Activated naive CD4-positive, alpha-beta T cell treated with anti-CD3 and anti-CD28 coated beads, Interleukin-2, amount 50 U/mL, for 24 hours (primary cell): ENCODE measurements around the gene MYO7B.

ENCODE experiments used
- H3K27ac Mint-ChIP-seq: one replicate; pipeline ENCODE4 v1.8.0; 2021; ENCODE audit warnings: mild to moderate bottlenecking, mixed read lengths
- H3K27me3 Mint-ChIP-seq: one replicate; pipeline ENCODE4 v1.8.0; 2021; ENCODE audit warnings: mixed read lengths
- H3K36me3 Mint-ChIP-seq: one replicate; pipeline ENCODE4 v1.8.0; 2021; ENCODE audit warnings: mixed read lengths
- H3K4me1 Mint-ChIP-seq: one replicate; pipeline ENCODE4 v1.8.0; 2021; ENCODE audit warnings: mixed read lengths
- H3K4me3 Mint-ChIP-seq: one replicate; pipeline ENCODE4 v1.8.0; 2021; ENCODE audit warnings: mild to moderate bottlenecking, mixed read lengths
- H3K9me3 Mint-ChIP-seq: one replicate; pipeline ENCODE4 v1.8.0; 2021; ENCODE audit warnings: mixed read lengths

MYO7B gene

DNA sequence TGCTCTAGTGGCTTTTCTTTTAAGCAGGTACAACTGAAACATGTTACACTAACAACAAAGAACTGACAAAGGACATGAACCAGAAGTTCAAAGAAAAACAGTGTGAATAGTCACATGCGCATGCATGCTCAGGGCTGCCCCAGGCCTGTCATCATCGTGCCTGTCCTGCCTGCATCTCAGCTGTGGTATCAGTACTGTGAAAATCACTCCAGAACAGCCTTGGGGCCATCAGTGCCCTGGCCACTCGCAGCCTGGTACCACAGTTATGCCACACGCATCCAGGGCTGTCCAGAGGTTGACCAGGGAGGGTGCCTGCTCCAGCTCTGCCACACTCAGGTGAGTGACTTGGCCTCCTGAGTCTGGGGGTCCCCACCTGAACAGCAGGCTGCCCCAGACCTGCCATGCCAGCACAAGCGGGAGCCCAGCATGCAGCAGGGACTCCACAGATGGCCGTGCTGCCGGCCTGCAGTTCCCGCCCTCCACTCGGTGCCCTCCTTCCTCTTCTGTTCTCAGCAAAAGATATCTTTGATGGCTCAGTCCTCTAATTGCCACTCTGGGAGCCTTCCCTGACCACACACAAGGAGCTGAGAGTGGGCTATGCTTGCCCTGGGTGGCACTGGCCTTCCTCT is 127.6 kb downstream of the MYO7B start:
- Mint-ChIP-seq H3K27me3 (peaks cover 31% of the 10 kb centered on the region), H3K36me3 (peaks cover 2% of the 10 kb centered on the region), H3K9me3 (no peaks in the 10 kb centered on the region), H3K4me1 (no peaks in the 10 kb centered on the region), H3K27ac (no peak overlapping the region), H3K4me3 (no peak overlapping the region)

DNA sequence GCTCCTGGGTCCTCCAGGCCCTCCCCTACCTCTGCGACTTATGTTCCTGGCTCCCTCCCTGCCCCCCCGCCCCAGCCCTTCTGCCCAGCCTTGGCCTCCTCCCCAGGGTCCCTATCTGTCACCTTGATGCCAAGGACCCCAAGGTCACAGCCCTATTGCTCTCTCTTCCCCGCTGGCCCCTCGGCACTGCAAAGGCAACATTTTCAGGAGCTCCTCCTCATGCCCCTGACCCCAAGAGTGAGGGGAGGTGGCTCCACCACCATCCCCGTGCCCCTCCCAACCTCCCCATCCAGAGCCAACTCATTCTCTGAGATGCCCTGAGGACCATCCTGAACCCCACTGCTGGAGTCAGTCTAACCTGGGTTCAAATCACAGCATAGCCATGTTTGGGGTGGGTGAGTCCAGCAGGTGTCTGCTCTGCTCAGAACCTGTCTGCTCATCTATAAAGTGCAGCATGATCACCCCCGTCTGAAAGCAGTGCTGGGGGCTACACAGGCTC is 128.1 kb downstream of the MYO7B start:
- Mint-ChIP-seq H3K27me3 (peaks cover 31% of the 10 kb centered on the region), H3K4me1 (no peaks in the 10 kb centered on the region), H3K4me3 (no peak overlapping the region), H3K27ac (no peak overlapping the region), H3K9me3 (no peaks in the 10 kb centered on the region), H3K36me3 (peaks cover 2% of the 10 kb centered on the region)

DNA sequence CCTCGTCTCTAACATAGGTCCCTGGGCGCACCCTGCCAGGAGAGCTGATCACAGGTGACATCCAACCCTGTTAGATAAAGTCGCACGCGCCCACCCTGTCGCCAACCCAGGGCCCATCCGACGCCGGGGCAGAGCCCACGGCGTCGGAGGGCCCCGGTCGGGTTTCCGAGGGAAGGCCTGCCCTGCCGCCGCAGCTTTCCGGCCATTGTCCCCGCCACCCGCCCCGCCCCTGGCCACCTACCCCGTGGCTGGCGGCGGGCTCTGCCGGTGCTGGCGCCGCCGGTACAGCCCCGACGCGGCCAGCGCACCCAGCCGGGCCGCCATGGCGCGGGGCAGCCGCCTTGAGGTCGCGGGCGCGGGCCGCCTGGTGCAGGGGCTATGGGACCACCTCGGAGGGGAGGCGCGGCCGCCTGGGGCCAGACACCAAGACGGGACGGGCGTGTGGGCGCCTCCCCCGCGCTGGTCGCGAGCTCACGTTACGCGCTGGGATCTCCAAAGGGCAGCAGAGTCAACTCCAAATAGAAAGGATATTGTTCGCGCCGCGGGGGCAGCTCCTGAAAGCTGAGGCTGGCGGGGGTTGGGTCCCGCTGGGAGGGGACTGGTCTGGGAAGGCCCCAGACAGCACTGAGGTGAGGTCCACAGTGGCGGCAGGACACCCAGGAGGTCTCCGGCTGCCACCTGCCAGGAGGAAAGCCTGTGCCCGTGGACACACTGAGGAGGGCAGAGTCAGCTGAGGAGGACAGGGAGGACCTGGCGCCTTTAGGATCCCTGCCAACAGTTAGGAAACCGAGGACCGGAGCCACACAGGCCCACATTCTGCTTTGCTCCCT is 128.8 kb downstream of the MYO7B start:
- H3K4me3 Mint-ChIP-seq: no peak overlapping the region

DNA sequence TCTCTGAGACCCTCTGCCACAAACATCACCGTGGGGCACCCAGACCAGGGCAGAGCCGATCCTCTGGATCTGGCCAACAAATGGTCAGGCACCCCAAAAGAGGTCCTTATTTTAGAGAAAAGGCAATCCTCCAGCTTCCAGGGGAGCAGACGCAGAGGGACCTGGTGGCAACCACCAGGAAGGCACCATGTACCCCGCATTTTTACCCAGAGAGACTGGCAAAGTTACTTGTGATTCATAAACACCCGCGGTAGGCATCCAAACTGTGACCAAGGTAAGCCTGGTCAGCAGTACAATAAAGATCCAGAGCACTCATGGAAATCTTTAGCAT is 129.4 kb downstream of the MYO7B start:
- Mint-ChIP-seq H3K9me3 (no peaks in the 10 kb centered on the region), H3K4me1 (no peaks in the 10 kb centered on the region), H3K36me3 (peaks cover 1% of the 10 kb centered on the region), H3K27me3 (peaks cover 36% of the 10 kb centered on the region), H3K27ac (no peak overlapping the region), H3K4me3 (no peak overlapping the region)

More for the DNA sequence above, 128.8 kb downstream of the MYO7B start:
- Mint-ChIP-seq H3K9me3 (no peaks in the 10 kb centered on the region), H3K27ac (no peak overlapping the region), H3K27me3 (peaks cover 34% of the 10 kb centered on the region), H3K4me1 (no peaks in the 10 kb centered on the region), H3K36me3 (peaks cover 2% of the 10 kb centered on the region)

DNA sequence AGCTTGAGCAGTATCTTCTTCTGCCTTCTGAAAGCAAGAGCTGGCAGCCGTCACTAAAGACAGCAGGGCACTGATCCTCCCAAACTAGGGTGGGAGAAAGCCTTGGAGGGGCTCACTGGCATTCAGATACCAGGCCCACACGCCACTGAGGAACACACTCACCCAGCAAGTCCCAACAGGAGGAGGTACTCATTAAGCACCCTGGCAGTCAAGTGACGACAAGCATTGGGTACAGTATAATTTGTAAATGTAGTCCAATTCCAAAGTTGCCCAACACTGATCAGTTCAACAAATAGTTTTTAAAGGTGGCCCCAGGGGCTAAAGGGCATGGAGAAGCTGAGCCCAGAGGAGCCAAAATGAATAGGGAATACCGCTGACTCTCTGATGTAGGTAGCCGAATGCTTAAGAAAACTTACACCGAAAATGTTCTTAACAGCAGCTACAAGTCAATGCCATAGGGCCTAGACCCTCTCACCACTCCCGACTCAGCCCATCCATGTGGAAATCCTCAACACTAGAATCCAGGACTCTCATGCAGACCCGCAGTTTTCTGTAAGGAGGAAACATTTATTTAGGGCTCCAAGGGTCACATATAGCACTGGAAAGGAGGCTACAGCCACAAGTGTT is 129.9 kb downstream of the MYO7B start:
- no peak overlapping the region for H3K27ac Mint-ChIP-seq
- no peaks in the 10 kb centered on the region for H3K9me3 Mint-ChIP-seq
- no peak overlapping the region for H3K4me3 Mint-ChIP-seq
- no peaks in the 10 kb centered on the region for H3K4me1 Mint-ChIP-seq
- H3K36me3 Mint-ChIP-seq: no peaks in the 10 kb centered on the region
- peaks cover 35% of the 10 kb centered on the region for H3K27me3 Mint-ChIP-seq

DNA sequence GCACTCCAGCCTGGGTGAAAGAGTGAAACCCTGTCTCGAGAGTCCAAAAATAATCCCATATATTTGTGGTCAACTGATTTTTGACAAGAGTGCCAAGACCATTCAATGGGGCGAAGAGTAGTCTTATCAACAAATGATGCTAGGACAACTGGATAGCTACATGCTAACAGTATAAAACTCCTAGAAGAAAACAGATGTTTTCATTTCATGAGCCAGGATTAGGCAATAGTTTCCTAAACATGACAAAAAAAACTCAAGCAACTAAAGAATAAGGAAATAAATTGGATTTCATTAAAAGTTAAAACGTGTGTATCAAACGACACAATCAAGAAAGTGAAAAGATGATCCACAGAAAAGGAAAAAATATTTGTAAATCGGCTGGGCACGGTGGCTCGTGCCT is 133.6 kb downstream of the MYO7B start:
- Mint-ChIP-seq H3K4me1 (no peaks in the 10 kb centered on the region), H3K4me3 (no peak overlapping the region), H3K27me3 (peaks cover 32% of the 10 kb centered on the region), H3K9me3 (no peaks in the 10 kb centered on the region), H3K36me3 (no peaks in the 10 kb centered on the region), H3K27ac (no peak overlapping the region)

DNA sequence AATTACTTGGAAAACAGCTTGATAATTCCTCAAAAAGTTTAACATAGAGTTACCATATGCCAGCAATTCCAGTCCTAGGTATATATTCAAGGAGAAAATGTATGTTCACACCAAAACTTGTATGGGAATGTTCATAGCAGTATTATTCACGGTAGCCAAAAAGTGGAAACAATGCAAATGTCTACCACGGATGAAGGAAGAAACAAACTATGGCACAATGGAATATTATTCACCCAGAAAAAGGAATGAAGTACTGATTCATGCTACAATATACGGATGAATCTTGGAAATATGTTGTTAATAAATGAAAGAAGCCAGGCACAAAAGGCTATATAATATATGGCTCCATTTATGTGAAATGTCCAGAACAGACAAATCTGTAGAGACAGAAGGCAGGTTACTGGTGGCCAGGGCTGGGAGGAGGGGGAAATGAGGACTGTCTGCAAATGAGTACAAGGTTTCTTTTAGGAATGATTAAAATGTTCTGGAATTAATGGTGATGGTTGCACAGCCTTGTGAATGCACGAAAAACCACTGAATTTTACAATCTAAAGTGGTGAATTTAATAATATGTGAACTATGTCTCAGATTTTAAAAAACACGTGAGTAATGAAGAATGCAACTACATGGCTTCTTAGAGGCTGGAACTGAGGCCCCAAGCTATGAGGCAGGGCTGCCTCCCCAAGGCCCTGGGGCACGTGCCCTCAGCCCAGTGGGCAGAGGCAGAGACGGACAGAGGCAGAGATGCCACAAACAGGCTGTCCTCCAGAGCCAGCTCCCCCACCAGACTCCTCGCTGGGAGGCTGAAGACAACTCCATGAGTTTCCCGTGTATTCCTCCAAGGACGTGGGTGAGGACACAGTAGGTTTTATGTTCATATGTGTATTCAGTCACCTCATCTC is 134.8 kb downstream of the MYO7B start:
- H3K4me3 Mint-ChIP-seq: no peak overlapping the region
- H3K27me3 Mint-ChIP-seq: peaks cover 32% of the 10 kb centered on the region
- no peaks in the 10 kb centered on the region for H3K9me3 Mint-ChIP-seq
- no peaks in the 10 kb centered on the region for H3K36me3 Mint-ChIP-seq
- H3K27ac Mint-ChIP-seq: no peak overlapping the region
- H3K4me1 Mint-ChIP-seq: peaks cover 5% of the 10 kb centered on the region

DNA sequence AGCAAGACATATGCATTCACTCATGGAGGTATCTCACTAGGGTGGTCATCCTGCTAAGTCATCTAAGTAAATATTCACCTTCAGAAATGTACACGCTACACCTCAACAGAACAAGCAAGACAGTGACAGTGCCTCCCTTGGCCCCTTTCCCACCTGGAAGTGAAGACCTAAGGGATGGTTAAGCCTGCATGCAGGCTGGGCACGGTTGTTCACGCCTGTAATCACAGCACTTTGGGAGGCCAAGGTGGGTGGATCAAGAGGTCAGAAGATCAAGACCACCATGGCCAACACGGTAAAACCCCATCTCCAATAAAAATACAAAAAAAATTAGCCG is 135.4 kb downstream of the MYO7B start:
- H3K9me3 Mint-ChIP-seq: no peaks in the 10 kb centered on the region
- peaks cover 9% of the 10 kb centered on the region for H3K4me1 Mint-ChIP-seq
- H3K27ac Mint-ChIP-seq: no peak overlapping the region
- H3K4me3 Mint-ChIP-seq: no peak overlapping the region
- no peaks in the 10 kb centered on the region for H3K36me3 Mint-ChIP-seq
- H3K27me3 Mint-ChIP-seq: peaks cover 31% of the 10 kb centered on the region

DNA sequence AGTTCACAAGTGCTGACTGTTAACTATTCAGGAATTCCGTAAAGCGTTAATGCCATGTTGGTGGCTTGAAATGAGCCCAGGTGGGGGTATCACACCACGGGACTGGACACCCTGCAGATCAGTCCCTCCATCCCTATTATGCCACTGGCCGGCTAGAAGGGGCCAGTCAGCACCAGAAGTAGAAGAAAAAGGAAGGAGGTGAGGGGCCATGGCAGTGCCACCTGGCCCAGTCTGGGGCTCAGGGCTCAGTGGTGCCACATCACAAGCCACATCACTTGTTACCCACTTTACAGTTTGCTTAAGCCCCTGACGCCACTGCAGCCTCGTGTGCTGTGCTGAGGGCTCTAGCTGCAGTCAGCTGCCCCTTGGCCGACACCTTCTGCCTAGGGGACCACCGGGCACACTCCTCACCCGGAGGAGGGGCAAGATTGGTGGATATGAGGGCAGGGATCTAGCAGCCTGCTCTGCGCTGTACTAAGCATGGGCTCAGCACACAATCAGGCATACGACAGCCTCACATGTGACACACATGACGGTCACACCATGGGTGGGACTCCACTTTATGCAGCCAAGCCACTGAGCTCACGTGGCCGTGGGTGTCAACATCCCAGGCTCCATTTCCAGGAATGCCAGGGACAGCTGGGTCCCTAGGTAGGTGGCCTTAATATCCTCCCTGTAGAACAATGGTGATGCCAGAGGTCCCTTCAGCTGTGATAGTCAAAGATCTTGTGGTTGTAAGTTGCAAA is 136.2 kb downstream of the MYO7B start:
- Mint-ChIP-seq H3K36me3 (no peaks in the 10 kb centered on the region), H3K27ac (no peak overlapping the region), H3K27me3 (peaks cover 29% of the 10 kb centered on the region), H3K4me1 (peaks cover 9% of the 10 kb centered on the region), H3K4me3 (no peak overlapping the region), H3K9me3 (no peaks in the 10 kb centered on the region)

DNA sequence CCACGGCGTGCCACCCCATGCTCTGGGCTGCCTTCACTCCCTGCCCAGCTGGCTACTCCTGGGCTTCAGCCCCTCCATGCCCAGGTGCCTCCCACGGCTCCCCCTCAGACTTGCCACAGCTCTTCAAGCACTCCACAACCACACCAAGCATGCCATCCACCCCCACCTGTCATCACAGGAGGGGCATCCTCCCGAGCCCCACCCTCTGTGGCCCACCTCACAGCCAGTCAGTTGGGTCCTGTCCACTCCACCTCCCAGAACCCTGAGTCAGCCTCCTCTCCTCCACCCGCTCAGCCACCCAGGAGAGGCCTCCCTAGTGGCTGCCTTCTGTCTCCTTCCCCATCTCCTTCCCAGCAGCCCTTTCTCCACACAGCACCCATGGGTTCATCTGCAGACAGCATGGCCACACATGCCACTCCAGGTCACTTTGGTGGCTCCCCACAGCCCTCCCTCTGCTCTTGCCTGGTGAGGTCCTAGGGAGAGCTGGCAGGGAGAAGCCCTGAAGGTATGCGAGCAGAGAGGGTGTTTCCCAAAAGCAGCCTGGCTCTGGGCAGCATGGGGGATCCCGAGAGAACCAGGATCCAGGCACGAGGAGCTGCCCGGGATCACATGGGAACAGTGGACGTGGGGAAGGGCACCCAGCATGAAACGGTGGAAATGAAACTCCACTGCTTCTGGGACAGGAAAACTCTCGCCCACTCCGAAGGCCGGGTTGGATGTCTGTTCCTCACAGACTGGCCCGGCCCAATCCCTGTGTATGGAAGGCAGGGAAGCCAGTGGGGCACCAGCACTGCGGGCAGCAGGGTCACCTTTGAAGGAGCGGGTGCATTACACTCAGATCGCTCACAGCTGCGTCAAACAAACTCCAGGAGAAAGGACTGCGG is 137.1 kb downstream of the MYO7B start:
- peak overlapping the region; percentile 68 for H3K27ac Mint-ChIP-seq
- peak overlapping the region; percentile 33 for H3K4me3 Mint-ChIP-seq
- peaks cover 24% of the 10 kb centered on the region for H3K27me3 Mint-ChIP-seq
- no peaks in the 10 kb centered on the region for H3K9me3 Mint-ChIP-seq
- H3K4me1 Mint-ChIP-seq: peaks cover 9% of the 10 kb centered on the region
- H3K36me3 Mint-ChIP-seq: no peaks in the 10 kb centered on the region

DNA sequence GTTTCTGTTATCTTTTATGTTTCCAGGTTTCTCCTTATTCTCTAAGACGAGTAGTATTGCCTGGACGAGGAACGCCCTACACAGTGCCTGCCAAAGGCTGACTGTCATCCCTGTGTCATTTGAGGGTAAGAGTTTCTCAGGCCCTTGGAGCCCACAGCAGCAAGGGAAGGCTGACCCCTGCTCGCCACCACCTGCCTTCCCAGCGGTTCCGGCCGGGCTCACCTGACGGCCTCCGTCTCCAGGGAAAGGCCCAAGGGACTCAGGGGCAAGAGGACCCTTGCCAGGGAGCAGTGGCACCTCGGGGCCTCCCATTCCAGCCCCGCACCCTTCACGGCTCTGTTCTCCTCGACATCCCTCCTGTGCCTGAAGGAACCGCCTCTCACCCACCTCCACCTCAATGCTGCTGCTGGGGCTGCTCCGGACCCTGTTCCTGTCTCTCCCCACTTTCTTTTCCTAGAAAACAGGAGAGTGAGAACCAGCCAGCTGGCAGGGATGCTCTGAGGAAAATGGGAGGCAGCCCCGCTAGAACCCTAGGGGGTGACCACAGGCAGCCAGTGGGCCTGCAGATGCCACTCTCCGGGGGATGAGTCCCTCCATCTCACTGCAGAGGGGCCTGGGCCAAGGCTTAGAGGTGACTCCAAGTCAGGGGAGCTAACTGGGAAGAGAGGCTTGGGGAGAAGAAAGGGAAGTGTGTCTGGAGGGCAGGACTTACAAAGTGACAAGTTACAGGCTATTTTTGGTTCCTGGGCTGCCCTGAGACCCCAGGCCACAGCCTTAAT is 138.0 kb downstream of the MYO7B start:
- Mint-ChIP-seq H3K4me1 (peaks cover 9% of the 10 kb centered on the region), H3K27ac (no peak overlapping the region), H3K36me3 (no peaks in the 10 kb centered on the region), H3K9me3 (no peaks in the 10 kb centered on the region), H3K4me3 (peak overlapping the region; percentile 23), H3K27me3 (peaks cover 26% of the 10 kb centered on the region)

DNA sequence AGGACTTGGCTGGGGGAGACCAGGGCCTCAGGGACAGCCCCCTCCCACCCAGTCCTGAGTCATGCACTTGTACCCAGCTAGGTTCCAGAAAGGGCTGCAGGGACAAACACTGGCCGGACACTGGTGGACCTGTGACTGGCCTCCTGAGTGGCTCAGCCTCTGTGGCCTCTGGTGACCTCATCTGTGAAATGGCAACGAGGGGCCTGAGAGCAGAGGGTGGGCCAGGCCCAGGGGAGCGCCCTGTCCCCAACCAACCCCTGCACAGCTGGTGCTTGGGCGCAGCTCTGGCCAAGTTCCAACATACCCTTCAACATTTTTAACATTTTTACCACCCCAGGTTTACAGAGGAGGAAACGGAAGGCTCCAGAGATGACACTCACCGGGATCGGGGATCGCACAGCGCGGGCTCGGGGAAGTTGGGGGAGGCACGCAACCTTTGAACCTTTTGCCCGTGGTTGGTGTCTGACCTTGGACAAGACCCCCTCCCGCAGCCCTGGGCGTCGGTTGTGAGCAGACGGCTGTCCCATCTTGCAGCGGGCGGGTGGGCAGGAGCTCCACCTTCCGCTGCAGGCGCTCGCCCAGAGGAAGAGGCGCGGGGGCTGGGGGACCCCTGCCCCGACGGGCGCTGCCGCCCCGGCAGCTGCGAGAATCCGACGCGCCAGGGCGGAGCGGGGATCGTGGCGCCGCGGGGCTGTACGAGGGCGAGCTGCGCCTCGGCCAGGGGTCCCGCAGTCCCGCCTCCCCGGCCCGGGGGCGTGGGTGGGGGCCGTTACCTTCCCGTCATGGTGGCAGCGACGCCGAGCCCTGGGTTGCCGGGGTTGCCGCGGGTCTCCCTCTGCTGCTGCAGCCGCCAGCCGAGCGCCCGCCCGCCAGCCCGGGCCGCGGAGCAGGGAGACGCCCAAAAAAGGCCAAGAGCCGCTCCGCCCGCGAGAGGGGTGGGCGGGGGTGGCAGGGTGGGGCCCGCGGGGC is 139.0 kb downstream of the MYO7B start:
- no peaks in the 10 kb centered on the region for H3K36me3 Mint-ChIP-seq
- H3K4me1 Mint-ChIP-seq: peaks cover 9% of the 10 kb centered on the region
- peaks cover 22% of the 10 kb centered on the region for H3K27me3 Mint-ChIP-seq
- H3K9me3 Mint-ChIP-seq: no peaks in the 10 kb centered on the region
- no peak overlapping the region for H3K27ac Mint-ChIP-seq
- H3K4me3 Mint-ChIP-seq: peak overlapping the region; percentile 84
